CD4-positive, CD25-positive, alpha-beta regulatory T cell (primary cell): ENCODE measurements around the gene SYT9. TPM values are rescaled to one million over a fixed set of nuclear protein-coding genes. Genes with fewer than 3 reads are reported as not detected.

Experiments used
- ATAC-seq, 2 donors: fragments of 150-1000 bp; cut with Tn5 transposase; one replicate each; pipeline ENCODE4 v1.10.0; 2021; ENCODE audit warnings: low read depth in 2 of 2, moderate number of reproducible peaks in 2 of 2, moderate library complexity in 1 of 2
- DNase-seq, 3 donors: peaks; one replicate each; pipeline versions ENCODE4 v3.0.0 to v3.0.0-alpha.2; 2012 to 2022; ENCODE audit warnings: mixed read lengths in 1 of 3
- H3K27ac ChIP-seq: one replicate; pipeline ENCODE4 v1.7.0; 2013; ENCODE audit warnings: mild to moderate bottlenecking, low read length; ENCODE audit not compliant: insufficient read depth, poor library complexity, severe bottlenecking
- H3K27me3 ChIP-seq: one replicate; pipeline ENCODE4 v1.7.0; 2013; ENCODE audit warnings: low read length; ENCODE audit not compliant: control insufficient read depth, insufficient read depth
- H3K36me3 ChIP-seq: one replicate; pipeline ENCODE4 v1.7.0; 2013; ENCODE audit warnings: mild to moderate bottlenecking, low read length, moderate library complexity; ENCODE audit not compliant: control insufficient read depth, insufficient read depth
- H3K4me1 ChIP-seq: 2 replicates; pipeline ENCODE4 v1.7.0; 2013; ENCODE audit warnings: mild to moderate bottlenecking, low read length; ENCODE audit not compliant: insufficient read depth, control insufficient read depth, poor library complexity, severe bottlenecking
- H3K4me3 ChIP-seq: one replicate; pipeline ENCODE4 v1.7.0; 2013; ENCODE audit warnings: low read depth, mild to moderate bottlenecking, low read length, moderate library complexity
- H3K9me3 ChIP-seq, 2 experiments: 1 replicate in 1 of 2; 2 replicates in 1 of 2; pipeline ENCODE4 v1.7.0; 2013; ENCODE audit warnings: low read length in 2 of 2, mild to moderate bottlenecking in 1 of 2, moderate library complexity in 1 of 2; ENCODE audit not compliant: control insufficient read depth in 2 of 2
- H3K27ac Mint-ChIP-seq, 3 donors: one replicate each; pipeline ENCODE4 v1.8.0; 2020 to 2022; ENCODE audit warnings: mild to moderate bottlenecking in 3 of 3, mixed read lengths in 3 of 3, moderate library complexity in 2 of 3
- H3K27me3 Mint-ChIP-seq: one replicate; pipeline ENCODE4 v1.8.0; 2022; ENCODE audit warnings: mild to moderate bottlenecking, mixed read lengths
- H3K36me3 Mint-ChIP-seq: one replicate; pipeline ENCODE4 v1.8.0; 2020; ENCODE audit warnings: mixed read lengths
- H3K4me1 Mint-ChIP-seq, 4 donors: one replicate each; pipeline ENCODE4 v1.8.0; 2020 to 2022; ENCODE audit warnings: mixed read lengths in 4 of 4, mild to moderate bottlenecking in 1 of 4
- H3K4me3 Mint-ChIP-seq, 4 donors: one replicate each; pipeline ENCODE4 v1.8.0; 2020 to 2022; ENCODE audit warnings: mild to moderate bottlenecking in 4 of 4, mixed read lengths in 4 of 4, moderate library complexity in 3 of 4
- H3K9me3 Mint-ChIP-seq, 7 donors: one replicate each; pipeline ENCODE4 v1.8.0; 2020 to 2022; ENCODE audit warnings: mixed read lengths in 7 of 7, mild to moderate bottlenecking in 3 of 7, moderate library complexity in 2 of 7
- polyA plus RNA-seq, 4 donors: library from polyadenylated mRNA; unstranded; fragments of 300-500 nt; fragmentation: Illumina TruSeq; gene quantifications; one replicate each; pipeline ENCODE4 v1.2.3, GENCODE V29; 2021
- total RNA-seq: library from RNA; stranded (reverse); gene quantifications from one replicate; pipeline ENCODE4 v1.2.3, GENCODE V29; 2022

SYT9 gene
- total and polyA plus RNA-seq, 5 donors from 2014 or later, result 0.10 TPM; not detected in 4

GRCh38 chr11:7418906-7419305 is 167.2 kb downstream of the SYT9 start:
- ATAC-seq (no peak), DNase-seq (no peak)
- Histone ChIP-seq H3K27me3 (no peaks in the 10 kb centered on the region), H3K36me3 (no peaks in the 10 kb centered on the region), H3K4me1 (peaks cover 9% of the 10 kb centered on the region), H3K4me3 (no peak overlapping the region), H3K9me3 (no peaks in the 10 kb centered on the region), H3K27ac (no peak overlapping the region)
- Mint-ChIP-seq H3K4me3 (no peak overlapping the region), H3K9me3 (no peaks in the 10 kb centered on the region), H3K27me3 (peaks cover 4% of the 10 kb centered on the region), H3K27ac (no peak overlapping the region), H3K4me1 (peaks cover 4 to 19% (median 6%) of the 10 kb centered on the region in 4 donors), H3K36me3 (no peaks in the 10 kb centered on the region)

- H3K4me1 Mint-ChIP-seq, result peaks cover 4 to 19% (median 6%) of the 10 kb centered on the region in 4 donors
- peak overlapping the region in 1 of 3 donors; percentile 21 for H3K27ac Mint-ChIP-seq
- peaks cover 9% of the 10 kb centered on the region for H3K4me1 ChIP-seq
- H3K4me3 ChIP-seq, result no peak overlapping the region
- H3K27ac ChIP-seq, result no peak overlapping the region
- peaks cover 4% of the 10 kb centered on the region for H3K27me3 Mint-ChIP-seq
- no peaks in the 10 kb centered on the region for H3K36me3 Mint-ChIP-seq
- no peaks in the 10 kb centered on the region for H3K36me3 ChIP-seq
- no peak for DNase-seq
- H3K9me3 Mint-ChIP-seq, result no peaks in the 10 kb centered on the region
- H3K9me3 ChIP-seq, result no peaks in the 10 kb centered on the region
- H3K27me3 ChIP-seq, result no peaks in the 10 kb centered on the region
- no peak overlapping the region for H3K4me3 Mint-ChIP-seq
- ATAC-seq, result no peak
Observed at GRCh38 chr11:7421136-7421535, 169.4 kb downstream of the SYT9 start.

- peak overlapping the region; percentile 8 for H3K4me3 ChIP-seq
- peaks cover 9% of the 10 kb centered on the region for H3K4me1 ChIP-seq
- ATAC-seq (peak in 1 of 2 donors; percentile 25), DNase-seq (peak in 1 of 3 donors; percentile 7)
- Mint-ChIP-seq H3K4me3 (peak overlapping the region in 1 of 4 donors; percentile 26), H3K27ac (peak overlapping the region in 2 of 3 donors; percentile 32 to 39), H3K9me3 (no peaks in the 10 kb centered on the region), H3K27me3 (peaks cover 6% of the 10 kb centered on the region), H3K4me1 (peaks cover 4 to 19% (median 6%) of the 10 kb centered on the region in 4 donors), H3K36me3 (no peaks in the 10 kb centered on the region)
- H3K36me3 ChIP-seq, result no peaks in the 10 kb centered on the region
- H3K9me3 ChIP-seq, result no peaks in the 10 kb centered on the region
- no peak overlapping the region for H3K27ac ChIP-seq
- H3K27me3 ChIP-seq, result no peaks in the 10 kb centered on the region
Observed at GRCh38 chr11:7422544-7423331, 171.0 kb downstream of the SYT9 start.

GRCh38 chr11:7423946-7424345 is 172.2 kb downstream of the SYT9 start:
- no peak overlapping the region for H3K27ac ChIP-seq
- peaks cover 4 to 19% (median 6%) of the 10 kb centered on the region in 4 donors for H3K4me1 Mint-ChIP-seq
- no peaks in the 10 kb centered on the region for H3K9me3 ChIP-seq
- no peaks in the 10 kb centered on the region for H3K9me3 Mint-ChIP-seq
- no peaks in the 10 kb centered on the region for H3K36me3 Mint-ChIP-seq
- no peak overlapping the region for H3K27ac Mint-ChIP-seq
- no peak overlapping the region for H3K4me3 Mint-ChIP-seq
- peaks cover 6% of the 10 kb centered on the region for H3K27me3 Mint-ChIP-seq
- H3K4me3 ChIP-seq, result no peak overlapping the region
- H3K36me3 ChIP-seq, result no peaks in the 10 kb centered on the region
- peaks cover 9% of the 10 kb centered on the region for H3K4me1 ChIP-seq
- H3K27me3 ChIP-seq, result no peaks in the 10 kb centered on the region
- DNase-seq, result no peak
- no peak for ATAC-seq

- Histone ChIP-seq H3K27ac (no peak overlapping the region), H3K9me3 (no peaks in the 10 kb centered on the region), H3K4me1 (peaks cover 7% of the 10 kb centered on the region), H3K27me3 (no peaks in the 10 kb centered on the region), H3K36me3 (no peaks in the 10 kb centered on the region), H3K4me3 (no peak overlapping the region)
- Mint-ChIP-seq H3K4me3 (no peak overlapping the region), H3K4me1 (peaks cover 0 to 10% (median 3%) of the 10 kb centered on the region in 4 donors), H3K9me3 (peaks cover 0 to 1% (median 0%) of the 10 kb centered on the region in 7 donors), H3K27ac (no peak overlapping the region), H3K27me3 (peaks cover 6% of the 10 kb centered on the region), H3K36me3 (no peaks in the 10 kb centered on the region)
- ATAC-seq (no peak), DNase-seq (no peak)
Observed at GRCh38 chr11:7427733-7428132, 176.0 kb downstream of the SYT9 start.

- no peaks in the 10 kb centered on the region for H3K27me3 ChIP-seq
- Mint-ChIP-seq H3K4me3 (no peak overlapping the region), H3K9me3 (peaks cover 0 to 1% (median 0%) of the 10 kb centered on the region in 7 donors), H3K27ac (no peak overlapping the region), H3K36me3 (no peaks in the 10 kb centered on the region), H3K27me3 (peaks cover 6% of the 10 kb centered on the region), H3K4me1 (peaks cover 0 to 5% (median under 1%) of the 10 kb centered on the region in 4 donors)
- H3K4me3 ChIP-seq, result no peak overlapping the region
- no peaks in the 10 kb centered on the region for H3K36me3 ChIP-seq
- no peaks in the 10 kb centered on the region for H3K9me3 ChIP-seq
- H3K27ac ChIP-seq, result no peak overlapping the region
- H3K4me1 ChIP-seq, result peaks cover 3% of the 10 kb centered on the region
- DNase-seq, result no peak
- ATAC-seq, result no peak
Observed at GRCh38 chr11:7428196-7428595, 176.5 kb downstream of the SYT9 start.

- Histone ChIP-seq H3K4me3 (no peak overlapping the region), H3K9me3 (no peaks in the 10 kb centered on the region), H3K27me3 (no peaks in the 10 kb centered on the region), H3K4me1 (no peaks in the 10 kb centered on the region), H3K27ac (no peak overlapping the region), H3K36me3 (no peaks in the 10 kb centered on the region)
- peaks cover 6% of the 10 kb centered on the region for H3K27me3 Mint-ChIP-seq
- no peak overlapping the region for H3K27ac Mint-ChIP-seq
- peaks cover 0 to 1% (median 0%) of the 10 kb centered on the region in 7 donors for H3K9me3 Mint-ChIP-seq
- H3K4me3 Mint-ChIP-seq, result no peak overlapping the region
- DNase-seq (no peak), ATAC-seq (no peak)
- peaks cover 0 to 3% (median under 1%) of the 10 kb centered on the region in 4 donors for H3K4me1 Mint-ChIP-seq
- H3K36me3 Mint-ChIP-seq, result no peaks in the 10 kb centered on the region
Observed at GRCh38 chr11:7430496-7430895, 178.8 kb downstream of the SYT9 start.

GRCh38 chr11:7435176-7435575 is 183.5 kb downstream of the SYT9 start:
- ATAC-seq, result no peak
- no peaks in the 10 kb centered on the region for H3K36me3 ChIP-seq
- H3K27ac Mint-ChIP-seq, result peak overlapping the region; percentile 11 to 96 (median 57)

More at GRCh38 chr11:7435176-7435575, 183.5 kb downstream of the SYT9 start:
- H3K4me3 Mint-ChIP-seq, result no peak overlapping the region
- peaks cover 10 to 36% (median 16%) of the 10 kb centered on the region in 4 donors for H3K4me1 Mint-ChIP-seq
- peaks cover 0 to 1% (median 0%) of the 10 kb centered on the region in 7 donors for H3K9me3 Mint-ChIP-seq
- no peak for DNase-seq
- Histone ChIP-seq H3K4me3 (no peak overlapping the region), H3K27me3 (no peaks in the 10 kb centered on the region), H3K9me3 (no peaks in the 10 kb centered on the region), H3K4me1 (peaks cover 11% of the 10 kb centered on the region), H3K27ac (no peak overlapping the region)
- no peaks in the 10 kb centered on the region for H3K27me3 Mint-ChIP-seq
- H3K36me3 Mint-ChIP-seq, result no peaks in the 10 kb centered on the region
